ENCODE results near the gene BANK1.

The BANK1 gene
- total RNA-seq, result 0 to 1.3 (median 0.18) reads per million in 9 experiments

DNA sequence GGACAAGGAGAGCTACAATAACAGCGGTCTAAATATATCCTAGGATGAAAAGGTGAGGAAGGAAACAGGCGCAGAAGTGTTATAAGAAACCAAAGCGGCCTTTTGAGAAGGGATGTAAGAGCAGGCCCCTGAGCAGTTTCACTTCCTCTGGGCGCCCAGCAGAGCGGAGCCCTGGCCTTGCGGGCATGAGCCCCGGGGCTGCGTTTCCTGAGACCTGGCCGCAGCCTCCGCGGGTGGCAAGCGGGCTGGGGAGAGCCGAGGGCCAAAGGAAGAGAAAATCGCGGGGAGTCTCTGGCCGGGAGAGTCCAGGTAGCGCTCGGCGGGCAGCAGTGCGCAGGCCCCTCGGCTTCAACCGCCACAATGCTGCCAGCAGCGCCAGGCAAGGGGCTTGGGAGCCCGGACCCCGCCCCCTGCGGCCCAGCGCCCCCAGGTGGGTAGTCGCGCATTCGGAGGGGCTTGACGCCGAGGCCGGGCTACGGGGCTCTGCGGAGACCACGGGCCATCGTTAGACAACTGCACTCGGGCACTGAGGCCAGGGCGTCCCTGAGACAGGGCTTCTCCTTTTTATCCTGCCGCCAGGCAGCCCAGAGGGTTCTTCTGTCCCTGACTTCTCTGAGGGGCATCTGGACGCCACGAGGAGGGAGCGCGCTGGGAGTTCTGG, at the start of gene BANK1:
Gene BANK1 (plus strand): TSS at position 210 of the 661 bp plus-strand sequence. CDS start 151 bp downstream, at position 361.
- peaks cover 3% of the 10 kb centered on the region for H3K36me3 Mint-ChIP-seq (ENCODE audit: insufficient read depth)
- peak; percentile 14 to 29 (median 16) for DNase-seq
- peaks cover 0 to 2% of the 10 kb centered on the region in 2 donors for H3K9me3 Mint-ChIP-seq
- ATAC-seq (replicated peaks), result peak; percentile 94
- H3K4me3 Mint-ChIP-seq, result peak within 1 kb of the TSS; percentile 74 to 75
- peak within 1 kb of the TSS; percentile 4 to 59 for H3K27ac Mint-ChIP-seq
- H3K4me1 Mint-ChIP-seq (ENCODE audit: low read depth in 2 of 2), result peaks cover 4% of the 10 kb centered on the region in 2 donors
- peaks cover 0 to 16% of the 10 kb centered on the region in 2 donors for H3K27me3 Mint-ChIP-seq

DNA sequence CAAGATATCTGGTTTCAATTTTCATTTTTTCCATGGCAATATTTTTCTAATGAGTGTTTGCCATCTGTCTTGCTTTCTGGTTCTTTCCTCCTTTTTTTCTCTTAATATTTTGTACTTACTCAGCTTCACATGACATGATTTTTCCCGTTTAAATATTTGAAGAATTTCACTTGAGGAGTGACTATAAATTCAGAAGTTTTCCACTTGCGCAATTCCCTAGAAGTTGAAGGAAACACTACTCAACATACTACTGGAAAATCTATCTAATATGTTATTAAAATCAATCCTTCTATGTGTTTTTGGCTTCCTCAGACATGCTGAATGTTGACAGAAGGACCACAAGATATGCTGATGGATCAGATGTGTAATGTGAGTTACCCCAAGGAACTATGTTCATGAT, 36.8 kb upstream of the BANK1 start:
- DNase-seq, result no peak
- Mint-ChIP-seq H3K27ac (no peak overlapping the region), H3K4me3 (no peak overlapping the region), H3K9me3 (no peaks in the 10 kb centered on the region), H3K4me1 (ENCODE audit: low read depth in 2 of 2) (no peaks in the 10 kb centered on the region), H3K36me3 (ENCODE audit: insufficient read depth) (no peaks in the 10 kb centered on the region), H3K27me3 (peaks cover 0 to 5% of the 10 kb centered on the region in 2 donors)
- ATAC-seq (replicated peaks), result no peak

- Mint-ChIP-seq H3K36me3 (ENCODE audit: insufficient read depth) (no peaks in the 10 kb centered on the region), H3K4me1 (ENCODE audit: low read depth in 2 of 2) (no peaks in the 10 kb centered on the region), H3K27ac (no peak overlapping the region), H3K27me3 (peaks cover 0 to 5% of the 10 kb centered on the region in 2 donors), H3K4me3 (no peak overlapping the region), H3K9me3 (no peaks in the 10 kb centered on the region)
- ATAC-seq (replicated peaks), result no peak
- DNase-seq, result no peak
Observed at GRCh38 chr4:101756181-101756580, 34.3 kb upstream of the BANK1 start.

DNA sequence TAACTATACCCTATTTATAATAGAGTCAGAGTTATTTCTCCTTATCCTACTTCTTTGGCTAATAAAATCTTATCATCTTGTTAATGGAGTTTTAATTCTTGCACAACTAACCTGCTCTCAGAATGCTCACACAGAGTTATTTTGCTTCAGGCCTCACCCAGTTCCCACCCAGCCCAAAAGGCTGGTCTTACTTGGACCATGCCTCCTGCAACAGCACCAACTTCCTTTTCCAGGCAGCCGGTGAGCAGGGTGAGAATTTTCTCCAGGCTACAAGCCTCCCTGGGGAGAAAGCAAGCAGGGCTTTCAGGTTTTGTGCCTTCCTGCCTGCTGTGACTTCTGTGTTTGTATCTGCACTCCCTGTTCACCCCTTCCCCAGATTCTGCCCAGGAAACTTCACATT, 29.1 kb upstream of the BANK1 start:
- peaks cover 0 to 5% of the 10 kb centered on the region in 2 donors for H3K9me3 Mint-ChIP-seq
- no peak overlapping the region for H3K4me3 Mint-ChIP-seq
- peaks cover 7 to 22% of the 10 kb centered on the region in 2 donors for H3K27me3 Mint-ChIP-seq
- no peaks in the 10 kb centered on the region for H3K4me1 Mint-ChIP-seq (ENCODE audit: low read depth in 2 of 2)
- no peak for ATAC-seq (replicated peaks)
- H3K27ac Mint-ChIP-seq, result no peak overlapping the region
- no peaks in the 10 kb centered on the region for H3K36me3 Mint-ChIP-seq (ENCODE audit: insufficient read depth)
- DNase-seq, result no peak

DNA sequence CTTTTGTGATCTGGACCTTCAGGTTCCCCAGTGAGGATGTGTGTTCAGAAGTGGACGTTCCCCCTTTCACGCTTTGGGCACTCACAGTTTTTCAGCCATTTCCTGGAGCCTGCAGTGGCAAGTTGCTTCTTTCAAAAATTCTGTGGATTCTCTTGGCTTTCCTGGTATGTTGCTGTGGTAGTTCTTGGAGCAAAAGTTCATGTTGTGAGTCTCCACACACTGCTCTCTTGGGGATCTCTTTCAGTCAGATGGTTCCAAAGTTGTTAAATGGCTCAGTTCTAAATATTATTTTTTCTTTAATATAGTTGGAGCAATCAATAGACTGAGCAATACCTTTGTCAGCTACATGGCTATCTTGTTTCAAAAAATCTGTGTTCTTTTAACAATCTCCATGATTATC, 28.5 kb upstream of the BANK1 start:
- ATAC-seq (replicated peaks) (no peak), DNase-seq (no peak)
- no peak overlapping the region for H3K4me3 Mint-ChIP-seq
- no peak overlapping the region for H3K27ac Mint-ChIP-seq
- peaks cover 7 to 23% of the 10 kb centered on the region in 2 donors for H3K27me3 Mint-ChIP-seq
- no peaks in the 10 kb centered on the region for H3K4me1 Mint-ChIP-seq (ENCODE audit: low read depth in 2 of 2)
- no peaks in the 10 kb centered on the region for H3K36me3 Mint-ChIP-seq (ENCODE audit: insufficient read depth)
- peaks cover 0 to 5% of the 10 kb centered on the region in 2 donors for H3K9me3 Mint-ChIP-seq

DNA sequence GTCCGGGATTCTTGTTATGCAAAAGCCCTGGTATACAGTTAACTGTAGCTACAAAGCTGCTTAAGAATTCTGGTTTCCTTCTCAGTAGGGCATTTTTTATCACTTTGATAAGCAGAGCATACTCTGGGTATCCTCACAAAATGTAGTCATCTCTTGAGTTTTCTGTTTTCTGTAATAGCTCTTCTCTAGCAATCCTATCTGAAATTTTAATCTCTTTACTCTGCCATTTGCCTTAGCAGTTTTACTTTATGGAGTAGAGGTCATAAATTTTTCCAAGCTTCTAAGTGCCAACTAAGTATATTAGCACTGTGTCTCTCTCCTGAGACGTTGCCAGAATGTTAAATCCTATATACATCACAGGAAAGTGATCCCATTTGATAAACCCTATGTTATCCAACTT, 28.0 kb upstream of the BANK1 start:
- H3K27ac Mint-ChIP-seq, result no peak overlapping the region
- H3K4me1 Mint-ChIP-seq (ENCODE audit: low read depth in 2 of 2), result no peaks in the 10 kb centered on the region
- peaks cover 0 to 5% of the 10 kb centered on the region in 2 donors for H3K9me3 Mint-ChIP-seq
- H3K4me3 Mint-ChIP-seq, result no peak overlapping the region
- H3K27me3 Mint-ChIP-seq, result peaks cover 7 to 27% of the 10 kb centered on the region in 2 donors
- no peak for ATAC-seq (replicated peaks)
- DNase-seq, result no peak
- no peaks in the 10 kb centered on the region for H3K36me3 Mint-ChIP-seq (ENCODE audit: insufficient read depth)

DNA sequence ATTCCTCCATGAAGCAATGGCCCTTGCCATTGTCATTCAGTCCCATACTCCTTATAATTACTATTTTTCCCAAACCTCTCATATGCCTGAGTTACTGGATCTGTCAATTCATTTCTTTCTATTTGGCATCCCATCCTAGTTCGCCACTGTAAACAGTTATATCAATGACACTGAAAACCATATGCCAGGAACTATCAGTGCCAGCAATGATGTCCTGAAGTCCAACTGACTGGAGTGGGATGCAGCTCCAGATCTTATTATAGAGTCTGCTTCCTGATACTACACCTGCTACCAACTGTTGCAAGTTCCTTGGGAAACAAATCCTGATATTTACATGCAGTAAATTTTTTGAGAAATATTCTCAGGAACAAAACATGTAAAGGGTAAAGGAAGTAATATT, 27.0 kb upstream of the BANK1 start:
- Mint-ChIP-seq H3K36me3 (ENCODE audit: insufficient read depth) (no peaks in the 10 kb centered on the region), H3K9me3 (peaks cover 0 to 5% of the 10 kb centered on the region in 2 donors), H3K4me1 (ENCODE audit: low read depth in 2 of 2) (no peaks in the 10 kb centered on the region), H3K27me3 (peaks cover 7 to 27% of the 10 kb centered on the region in 2 donors), H3K27ac (no peak overlapping the region), H3K4me3 (no peak overlapping the region)
- ATAC-seq (replicated peaks) (no peak), DNase-seq (no peak)

DNA sequence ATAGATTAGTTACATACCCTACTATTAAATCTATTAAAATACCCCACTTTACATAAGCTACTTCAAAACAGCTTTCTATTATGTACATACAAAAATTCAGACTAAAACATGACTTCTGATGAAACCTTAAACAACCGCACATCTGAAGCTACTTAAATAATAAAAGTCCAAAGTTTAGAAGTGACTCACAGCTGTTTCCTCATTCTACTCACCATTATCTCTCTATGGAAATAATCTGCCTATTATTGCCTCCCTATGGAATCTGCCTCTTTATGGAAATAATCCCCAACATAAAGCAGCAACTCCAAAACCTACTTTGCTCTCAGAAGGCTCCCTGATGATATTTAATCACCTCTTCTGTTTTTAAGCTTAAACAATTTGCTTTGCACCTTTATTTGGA, 15.7 kb upstream of the BANK1 start:
- H3K36me3 Mint-ChIP-seq (ENCODE audit: insufficient read depth), result no peaks in the 10 kb centered on the region
- peaks cover 6% of the 10 kb centered on the region in 2 donors for H3K27me3 Mint-ChIP-seq
- ATAC-seq (replicated peaks) (no peak), DNase-seq (no peak)
- peaks cover 1 to 10% of the 10 kb centered on the region in 2 donors for H3K9me3 Mint-ChIP-seq
- no peak overlapping the region for H3K27ac Mint-ChIP-seq
- no peak overlapping the region for H3K4me3 Mint-ChIP-seq
- H3K4me1 Mint-ChIP-seq (ENCODE audit: low read depth in 2 of 2), result no peaks in the 10 kb centered on the region

DNA sequence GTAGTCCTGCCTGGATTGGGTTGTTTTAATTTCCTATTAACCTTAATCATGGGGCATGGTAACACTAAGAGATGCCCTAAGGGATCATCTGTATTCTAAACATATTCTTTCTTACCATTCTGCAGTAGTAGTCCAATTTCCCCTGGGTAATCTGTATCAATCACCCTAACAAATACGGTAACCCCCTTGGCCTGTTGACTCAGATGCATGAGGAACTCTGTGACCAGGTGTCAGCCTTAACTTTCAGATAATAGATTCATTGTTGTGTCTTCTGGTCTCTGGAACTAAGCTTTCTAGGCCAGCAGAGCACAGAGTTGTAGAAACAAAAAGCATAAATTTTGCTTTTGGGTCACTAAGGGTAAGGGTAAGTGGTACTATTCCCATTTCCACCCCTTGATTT, 13.1 kb upstream of the BANK1 start:
- Mint-ChIP-seq H3K4me1 (ENCODE audit: low read depth in 2 of 2) (no peaks in the 10 kb centered on the region), H3K9me3 (peaks cover 1 to 6% of the 10 kb centered on the region in 2 donors), H3K27ac (no peak overlapping the region), H3K27me3 (peaks cover 10 to 15% of the 10 kb centered on the region in 2 donors), H3K4me3 (no peak overlapping the region), H3K36me3 (ENCODE audit: insufficient read depth) (no peaks in the 10 kb centered on the region)
- ATAC-seq (replicated peaks) (no peak), DNase-seq (no peak)

GRCh38 chr4:101780284-101780683, 10.2 kb upstream of the BANK1 start:
- Mint-ChIP-seq H3K27ac (no peak overlapping the region), H3K4me3 (no peak overlapping the region), H3K9me3 (no peaks in the 10 kb centered on the region), H3K4me1 (ENCODE audit: low read depth in 2 of 2) (no peaks in the 10 kb centered on the region), H3K36me3 (ENCODE audit: insufficient read depth) (no peaks in the 10 kb centered on the region), H3K27me3 (peaks cover 10 to 21% of the 10 kb centered on the region in 2 donors)
- DNase-seq (no peak), ATAC-seq (replicated peaks) (no peak)

GRCh38 chr4:101782546-101782945, 8.0 kb upstream of the BANK1 start:
- DNase-seq, result no peak
- Mint-ChIP-seq H3K4me1 (ENCODE audit: low read depth in 2 of 2) (no peaks in the 10 kb centered on the region), H3K27me3 (peaks cover 10 to 21% of the 10 kb centered on the region in 2 donors), H3K4me3 (no peak overlapping the region), H3K36me3 (ENCODE audit: insufficient read depth) (peaks cover 3% of the 10 kb centered on the region), H3K9me3 (peaks cover 0 to 2% of the 10 kb centered on the region in 2 donors), H3K27ac (no peak overlapping the region)
- ATAC-seq (replicated peaks), result no peak

DNA sequence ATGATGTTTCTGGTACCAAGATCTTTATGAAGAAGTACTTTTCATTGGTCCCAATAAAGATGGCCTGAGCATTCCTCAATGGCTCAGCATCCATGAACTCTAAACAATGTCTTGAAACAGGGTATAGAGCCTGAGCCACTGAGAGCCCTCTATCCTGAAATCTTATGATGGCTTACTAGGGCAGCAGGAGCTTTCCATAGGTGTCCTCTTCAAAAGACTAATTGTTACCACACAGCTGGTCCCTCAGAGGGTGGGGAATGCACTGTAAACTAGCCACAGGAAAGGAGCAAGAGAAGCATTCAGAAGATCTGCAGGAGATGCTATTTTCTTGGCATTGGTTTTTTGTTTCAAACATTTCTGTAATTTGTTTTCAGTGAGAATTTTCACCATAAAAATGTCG, 5.6 kb upstream of the BANK1 start:
- Mint-ChIP-seq H3K9me3 (peaks cover 0 to 2% of the 10 kb centered on the region in 2 donors), H3K4me3 (no peak overlapping the region), H3K36me3 (ENCODE audit: insufficient read depth) (peaks cover 3% of the 10 kb centered on the region), H3K27me3 (peaks cover 10 to 26% of the 10 kb centered on the region in 2 donors), H3K27ac (no peak overlapping the region), H3K4me1 (ENCODE audit: low read depth in 2 of 2) (no peaks in the 10 kb centered on the region)
- ATAC-seq (replicated peaks), result no peak
- no peak for DNase-seq

DNA sequence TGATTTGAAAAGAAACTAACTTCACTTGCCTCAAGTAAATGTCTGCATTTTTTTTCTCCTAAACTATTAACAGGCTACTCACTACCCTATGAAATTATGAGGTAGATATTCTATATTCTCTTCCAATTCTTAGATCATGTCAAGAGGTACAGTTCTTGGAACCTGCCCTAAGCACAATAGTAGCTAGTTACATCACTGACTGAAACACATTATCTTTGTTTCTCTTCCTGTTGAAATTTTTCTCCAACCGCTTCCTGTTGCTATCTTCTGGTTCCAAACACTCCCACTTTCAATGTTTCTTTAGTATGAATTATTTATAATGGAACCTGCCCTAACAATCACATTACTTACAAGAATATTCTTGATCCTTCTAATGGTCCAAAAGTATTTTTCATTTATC, 5.0 kb upstream of the BANK1 start:
- peaks cover 0 to 2% of the 10 kb centered on the region in 2 donors for H3K9me3 Mint-ChIP-seq
- DNase-seq (no peak), ATAC-seq (replicated peaks) (no peak)
- no peak overlapping the region for H3K4me3 Mint-ChIP-seq
- H3K36me3 Mint-ChIP-seq (ENCODE audit: insufficient read depth), result peaks cover 3% of the 10 kb centered on the region
- peaks cover 2 to 4% of the 10 kb centered on the region in 2 donors for H3K4me1 Mint-ChIP-seq (ENCODE audit: low read depth in 2 of 2)
- no peak overlapping the region for H3K27ac Mint-ChIP-seq
- peaks cover 10 to 26% of the 10 kb centered on the region in 2 donors for H3K27me3 Mint-ChIP-seq

- DNase-seq (no peak), ATAC-seq (replicated peaks) (no peak)
- H3K4me1 Mint-ChIP-seq (ENCODE audit: low read depth in 2 of 2), result peaks cover 4% of the 10 kb centered on the region in 2 donors
- H3K27ac Mint-ChIP-seq, result no peak overlapping the region
- H3K36me3 Mint-ChIP-seq (ENCODE audit: insufficient read depth), result peaks cover 3% of the 10 kb centered on the region
- H3K4me3 Mint-ChIP-seq, result no peak overlapping the region
- H3K27me3 Mint-ChIP-seq, result peaks cover 0 to 8% of the 10 kb centered on the region in 2 donors
- H3K9me3 Mint-ChIP-seq, result peaks cover 0 to 2% of the 10 kb centered on the region in 2 donors
Observed at GRCh38 chr4:101787701-101788316, 2.7 kb upstream of the BANK1 start.
